Measurements from ENCODE around the gene GNB1L. TPM values are rescaled to one million over a fixed set of nuclear protein-coding genes. Genes with fewer than 3 reads are reported as not detected.

The GNB1L gene
- total RNA-seq, 1 experiment from 2014 or later, result 27.0 TPM

- ChIA-PET POLR2A (ENCODE audit: unreplicated experiment) (no interaction called here), CTCF (no interaction called here)
- H3K27me3 ChIP-seq (ENCODE audit: low read length), result no peaks in the 10 kb centered on the region
- H3K4me2 ChIP-seq (ENCODE audit: low read length), result no peak overlapping the region
- intact Hi-C loops (cut with micrococcal nuclease), result no loop called here
- H3K9me3 ChIP-seq (ENCODE audit: low read length), result no peaks in the 10 kb centered on the region
- no peaks in the 10 kb centered on the region for H4K20me1 ChIP-seq (ENCODE audit: low read length)
- H3K4me1 ChIP-seq (ENCODE audit: insufficient read depth, low read length), result peaks cover 21% of the 10 kb centered on the region
- H3K36me3 ChIP-seq (ENCODE audit: low read depth, low read length), result no peaks in the 10 kb centered on the region
- no peak for ATAC-seq
- H2AFZ ChIP-seq (ENCODE audit: low read length), result no peak overlapping the region
- H3K9me2 ChIP-seq (replicated peaks; ENCODE audit: low read length), result no peaks in the 10 kb centered on the region
- no peak for TF ChIP-seq EZH2phosphoT487 (IDR thresholded peaks at IDR 0.05; ENCODE audit: borderline replicate concordance, low read length)
- TF ChIP-seq EZH2 (IDR thresholded peaks at IDR 0.05; ENCODE audit: low read length, unreplicated experiment), result no peak
- TF ChIP-seq, protein P1, sequence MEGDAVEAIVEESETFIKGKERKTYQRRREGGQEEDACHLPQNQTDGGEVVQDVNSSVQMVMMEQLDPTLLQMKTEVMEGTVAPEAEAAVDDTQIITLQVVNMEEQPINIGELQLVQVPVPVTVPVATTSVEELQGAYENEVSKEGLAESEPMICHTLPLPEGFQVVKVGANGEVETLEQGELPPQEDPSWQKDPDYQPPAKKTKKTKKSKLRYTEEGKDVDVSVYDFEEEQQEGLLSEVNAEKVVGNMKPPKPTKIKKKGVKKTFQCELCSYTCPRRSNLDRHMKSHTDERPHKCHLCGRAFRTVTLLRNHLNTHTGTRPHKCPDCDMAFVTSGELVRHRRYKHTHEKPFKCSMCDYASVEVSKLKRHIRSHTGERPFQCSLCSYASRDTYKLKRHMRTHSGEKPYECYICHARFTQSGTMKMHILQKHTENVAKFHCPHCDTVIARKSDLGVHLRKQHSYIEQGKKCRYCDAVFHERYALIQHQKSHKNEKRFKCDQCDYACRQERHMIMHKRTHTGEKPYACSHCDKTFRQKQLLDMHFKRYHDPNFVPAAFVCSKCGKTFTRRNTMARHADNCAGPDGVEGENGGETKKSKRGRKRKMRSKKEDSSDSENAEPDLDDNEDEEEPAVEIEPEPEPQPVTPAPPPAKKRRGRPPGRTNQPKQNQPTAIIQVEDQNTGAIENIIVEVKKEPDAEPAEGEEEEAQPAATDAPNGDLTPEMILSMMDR (conservative IDR thresholded peaks at IDR 0.05; ENCODE audit: low read depth, low read length), result no peak
- no peak for DNase-seq
- no TSS peak for BruUV-seq (replicated peaks)
- no peak overlapping the region for H3K9ac ChIP-seq (ENCODE audit: low read length)
- no peaks in the 10 kb centered on the region for H3F3A ChIP-seq (ENCODE audit: low read length, unreplicated experiment)
- no peak overlapping the region for H3K27ac ChIP-seq (ENCODE audit: low read length)
- H3K79me2 ChIP-seq (ENCODE audit: low read length), result peaks cover 12% of the 10 kb centered on the region
- no peak overlapping the region for H3K4me3 ChIP-seq (ENCODE audit: low read length)
Observed at GRCh38 chr22:19875531-19876313, 21.0 kb upstream of the GNB1L start.

- no peak overlapping the region for H3K4me2 ChIP-seq (ENCODE audit: low read length)
- H3K27ac ChIP-seq (ENCODE audit: low read length), result no peak overlapping the region
Observed at GRCh38 chr22:19875061-19875530, 20.4 kb upstream of the GNB1L start.

More at GRCh38 chr22:19875061-19875530, 20.4 kb upstream of the GNB1L start:
- BruUV-seq (replicated peaks), result no TSS peak
- TF ChIP-seq EZH2phosphoT487 (IDR thresholded peaks at IDR 0.05; ENCODE audit: borderline replicate concordance, low read length) (no peak), EZH2 (IDR thresholded peaks at IDR 0.05; ENCODE audit: low read length, unreplicated experiment) (no peak)
- TF ChIP-seq, protein P1 (conservative IDR thresholded peaks at IDR 0.05; ENCODE audit: low read depth, low read length), result no peak
- no peak overlapping the region for H2AFZ ChIP-seq (ENCODE audit: low read length)
- intact Hi-C loops (cut with micrococcal nuclease), result no loop called here
- H3K4me3 ChIP-seq (ENCODE audit: low read length), result no peak overlapping the region
- POLR2A ChIA-PET (ENCODE audit: unreplicated experiment), result no interaction called here
- no peaks in the 10 kb centered on the region for H3K9me2 ChIP-seq (replicated peaks; ENCODE audit: low read length)
- peaks cover 6% of the 10 kb centered on the region for H3K79me2 ChIP-seq (ENCODE audit: low read length)
- no peaks in the 10 kb centered on the region for H3K36me3 ChIP-seq (ENCODE audit: low read depth, low read length)
- H4K20me1 ChIP-seq (ENCODE audit: low read length), result no peaks in the 10 kb centered on the region
- no peaks in the 10 kb centered on the region for H3K9me3 ChIP-seq (ENCODE audit: low read length)
- ATAC-seq, result no peak
- H3F3A ChIP-seq (ENCODE audit: low read length, unreplicated experiment), result no peaks in the 10 kb centered on the region
- H3K27me3 ChIP-seq (ENCODE audit: low read length), result no peaks in the 10 kb centered on the region
- CTCF ChIA-PET, result no interaction called here
- no peak overlapping the region for H3K9ac ChIP-seq (ENCODE audit: low read length)
- no peak for DNase-seq
- peaks cover 15% of the 10 kb centered on the region for H3K4me1 ChIP-seq (ENCODE audit: insufficient read depth, low read length)
